Measurements from ENCODE around the gene SCAMP1.

The SCAMP1 gene

GRCh38 chr5:78523314-78524193 is 163.1 kb downstream of the SCAMP1 start:
- H3K9me3 Mint-ChIP-seq: peaks cover 4% of the 10 kb centered on the region
- H3K36me3 Mint-ChIP-seq (ENCODE audit: low read depth): peaks cover 73% of the 10 kb centered on the region
- H3K4me1 Mint-ChIP-seq: peaks cover 86% of the 10 kb centered on the region
- H3K27ac Mint-ChIP-seq: peak overlapping the region; percentile 90
- TF ChIP-seq CTCF (IDR thresholded peaks at IDR 0.05): no peak
- H3K27me3 Mint-ChIP-seq (ENCODE audit: low read depth, poor library complexity): no peaks in the 10 kb centered on the region
- H3K4me3 Mint-ChIP-seq: no peak overlapping the region
- no peak for DNase-seq

- no peaks in the 10 kb centered on the region for H3K9me3 Mint-ChIP-seq
- no peaks in the 10 kb centered on the region for H3K27me3 Mint-ChIP-seq (ENCODE audit: low read depth, poor library complexity)
- H3K4me1 Mint-ChIP-seq: peaks cover 83% of the 10 kb centered on the region
- no peak overlapping the region for H3K4me3 Mint-ChIP-seq
- H3K36me3 Mint-ChIP-seq (ENCODE audit: low read depth): peaks cover 57% of the 10 kb centered on the region
- no peak for TF ChIP-seq CTCF (IDR thresholded peaks at IDR 0.05)
- no peak overlapping the region for H3K27ac Mint-ChIP-seq
- no peak for DNase-seq
Observed at GRCh38 chr5:78526049-78526525, 165.7 kb downstream of the SCAMP1 start.

- Mint-ChIP-seq H3K9me3 (no peaks in the 10 kb centered on the region), H3K27me3 (ENCODE audit: low read depth, poor library complexity) (no peaks in the 10 kb centered on the region), H3K27ac (peak overlapping the region; percentile 95), H3K36me3 (ENCODE audit: low read depth) (peaks cover 52% of the 10 kb centered on the region), H3K4me1 (peaks cover 75% of the 10 kb centered on the region), H3K4me3 (peak overlapping the region; percentile 41)
- no peak for TF ChIP-seq CTCF (IDR thresholded peaks at IDR 0.05)
- DNase-seq: no peak
Observed at GRCh38 chr5:78527054-78527859, 166.8 kb downstream of the SCAMP1 start.

GRCh38 chr5:78527925-78528324 is 167.5 kb downstream of the SCAMP1 start:
- no peak overlapping the region for H3K4me3 Mint-ChIP-seq

More at GRCh38 chr5:78527925-78528324, 167.5 kb downstream of the SCAMP1 start:
- H3K27ac Mint-ChIP-seq: peak overlapping the region; percentile 95
- H3K27me3 Mint-ChIP-seq (ENCODE audit: low read depth, poor library complexity): no peaks in the 10 kb centered on the region
- peaks cover 53% of the 10 kb centered on the region for H3K36me3 Mint-ChIP-seq (ENCODE audit: low read depth)
- DNase-seq: no peak
- H3K9me3 Mint-ChIP-seq: no peaks in the 10 kb centered on the region
- peaks cover 75% of the 10 kb centered on the region for H3K4me1 Mint-ChIP-seq
- TF ChIP-seq CTCF (IDR thresholded peaks at IDR 0.05): no peak
